HG02938 (cell line): ENCODE measurements around the gene IL11RA.
A peak's percentile ranks its signal among the peaks of the same experiment; 100 is the strongest.
"Not testable (repeated sequence)": the region's sequence is repeated elsewhere in the genome, so short reads cannot be mapped to it uniquely, and the experiment has no call there.

ENCODE experiments used
- ATAC-seq: cut with Tn5 transposase; IDR thresholded peaks from one replicate; pipeline ENCODE4 v1.9.1; 2021; ENCODE audit warnings: mild to moderate bottlenecking, moderate library complexity; ENCODE audit not compliant: unreplicated experiment

The IL11RA gene

GRCh38 chr9:34628656-34629490 lies 23.1 kb upstream of the IL11RA start, which contains the start of gene ARID3C:
Gene ARID3C (minus strand): TSS chr9:34629066. CDS start chr9:34628014, 1,052 bp downstream.
- no peak for ATAC-seq

GRCh38 chr9:34629491-34629808 lies 22.5 kb upstream of the IL11RA start:
- ATAC-seq, result no peak

- ATAC-seq, result no peak
Observed at GRCh38 chr9:34630402-34631154, 21.4 kb upstream of the IL11RA start.

GRCh38 chr9:34633166-34633565 lies 18.8 kb upstream of the IL11RA start:
- ATAC-seq, result no peak

- ATAC-seq, result no peak
Observed at GRCh38 chr9:34633851-34634550, 18.0 kb upstream of the IL11RA start.

- no peak for ATAC-seq
Observed at GRCh38 chr9:34634551-34635248, 17.3 kb upstream of the IL11RA start.

- ATAC-seq, result no peak
Observed at GRCh38 chr9:34635556-34635955, 16.4 kb upstream of the IL11RA start.

- ATAC-seq, result no peak
Observed at GRCh38 chr9:34636791-34637355, 15.1 kb upstream of the IL11RA start.

- ATAC-seq, result peak; percentile 85
Observed at GRCh38 chr9:34637356-34638137, 14.4 kb upstream of the IL11RA start, which contains the start of gene SIGMAR1. Gene SIGMAR1 (minus strand): TSS chr9:34637787. CDS start chr9:34637697, 90 bp downstream.

- no peak for ATAC-seq
Observed at GRCh38 chr9:34638138-34638445, 13.9 kb upstream of the IL11RA start.

GRCh38 chr9:34639322-34639721 lies 12.7 kb upstream of the IL11RA start:
- not testable (repeated sequence) for ATAC-seq

- ATAC-seq, result no peak
Observed at GRCh38 chr9:34642679-34643078, 9.3 kb upstream of the IL11RA start.

GRCh38 chr9:34644766-34645314 lies 7.1 kb upstream of the IL11RA start:
- no peak for ATAC-seq

GRCh38 chr9:34646211-34647083 lies 5.5 kb upstream of the IL11RA start, which contains the start of gene GALT:
Gene GALT (plus strand): TSS chr9:34646675. CDS start chr9:34646705, 30 bp downstream.
- peak; percentile 75 for ATAC-seq

GRCh38 chr9:34647084-34647403 lies 4.9 kb upstream of the IL11RA start:
- ATAC-seq, result peak; percentile 36

- ATAC-seq, result no peak
Observed at GRCh38 chr9:34647651-34648050, 4.3 kb upstream of the IL11RA start.

- ATAC-seq, result no peak
Observed at GRCh38 chr9:34648673-34649072, 3.3 kb upstream of the IL11RA start.

GRCh38 chr9:34650816-34651215 lies 1.2 kb upstream of the IL11RA start:
- no peak for ATAC-seq

- no peak for ATAC-seq
Observed at GRCh38 chr9:34651321-34651720, 664 bp upstream of the IL11RA start.
